Uterus (tissue), 2 donors: ENCODE results near the gene PLXND1.

Source experiments
- CTCF ChIP-seq, 4 experiments: fragments of 200-600 bp in 2 of 4; fragments of 450-650 bp in 2 of 4; sonication (generic) in 2 of 4; IDR thresholded peaks; one replicate each; pipeline ENCODE4 v1.5.1; 2016 to 2019; ENCODE audit warnings: antibody characterized with exemption in 4 of 4, mild to moderate bottlenecking in 2 of 4, moderate library complexity in 1 of 4
- POLR2A ChIP-seq, 2 donors: fragments of 450-650 bp; IDR thresholded peaks; one replicate each; pipeline ENCODE4 v1.6.1; 2016; ENCODE audit warnings: antibody characterized with exemption in 2 of 2, mild to moderate bottlenecking in 1 of 2, moderate library complexity in 1 of 2

GRCh38 chr3:129628169-129628522 is 21.7 kb upstream of the PLXND1 start:
- no peak for TF ChIP-seq CTCF (IDR thresholded peaks at IDR 0.05)
- TF ChIP-seq POLR2A (IDR thresholded peaks at IDR 0.05): no peak
